T follicular helper cell (primary cell): Measurements from ENCODE around the gene INO80.
"Not testable (repeated sequence)": the region's sequence is repeated elsewhere in the genome, so short reads cannot be mapped to it uniquely, and the experiment has no call there.

Experiments
- DNase-seq: peaks from one replicate; pipeline ENCODE4 v3.0.0-alpha.2; 2020; ENCODE audit warnings: low read depth

INO80 gene

DNA sequence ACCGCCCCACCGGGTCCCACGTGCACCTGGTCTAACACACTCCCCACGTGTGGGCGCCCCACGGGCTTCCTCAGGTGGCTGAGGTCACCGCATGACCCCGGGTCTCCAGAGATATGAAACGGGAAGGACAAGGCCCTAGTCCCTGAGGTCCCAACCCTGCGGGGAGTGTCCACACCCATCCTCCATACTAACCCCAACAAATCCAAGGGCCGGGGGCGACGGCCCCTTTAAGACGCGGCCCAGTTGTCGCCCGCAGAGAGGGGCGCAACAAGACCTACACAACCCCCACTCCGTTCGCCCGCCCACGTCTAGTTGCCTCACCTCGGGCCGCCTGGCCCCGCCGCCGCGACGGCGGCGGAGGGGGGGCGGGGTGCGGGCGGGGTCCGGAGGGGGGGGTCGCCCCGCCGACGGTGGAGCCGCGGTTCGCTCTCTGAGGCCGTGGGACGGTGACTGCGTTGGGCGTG, 396 bp downstream of the INO80 start:
- peak; percentile 59 for DNase-seq

DNA sequence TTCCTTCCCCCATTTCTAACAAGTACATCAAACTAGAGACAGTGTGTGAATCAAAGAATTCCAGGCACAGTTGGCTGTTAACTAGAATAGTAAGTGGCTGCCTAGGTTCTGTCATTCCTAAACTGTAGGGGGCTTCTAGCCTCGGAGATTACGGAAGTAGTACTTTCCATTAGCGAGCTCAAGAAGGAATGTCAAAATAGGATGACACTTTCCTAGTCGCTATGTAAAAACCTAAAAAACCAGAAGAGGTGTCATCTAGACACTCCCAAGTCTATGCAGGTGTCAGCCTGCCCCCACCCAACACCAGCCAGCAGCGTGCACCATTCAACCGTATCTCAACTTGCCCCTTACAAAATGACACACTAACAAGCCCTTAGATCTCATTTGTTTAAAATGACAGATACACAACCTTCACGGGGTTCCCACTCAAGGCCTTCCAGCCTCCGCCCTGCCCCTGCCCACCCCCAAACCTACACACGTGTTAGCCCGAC, 874 bp downstream of the INO80 start:
- no peak for DNase-seq

DNA sequence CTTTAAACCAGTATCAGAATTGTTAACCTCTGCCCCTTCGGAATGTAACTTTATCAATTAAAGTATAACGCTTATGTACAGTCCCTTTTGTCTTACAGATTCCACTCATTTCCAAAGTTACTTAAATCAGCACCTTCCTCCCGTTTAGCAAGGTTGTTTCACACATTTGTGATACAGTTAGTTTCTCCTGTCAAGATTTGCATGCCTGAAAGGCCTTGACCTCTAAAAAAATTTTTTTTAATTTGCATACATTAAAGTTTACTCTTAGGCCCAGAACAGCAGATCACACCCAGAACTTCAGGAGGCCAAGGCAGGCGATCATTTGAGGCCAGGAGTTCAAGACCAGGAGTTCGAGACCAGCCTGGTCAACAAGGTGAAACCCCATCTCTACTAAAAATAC, 9.1 kb downstream of the INO80 start:
- DNase-seq = no peak

DNA sequence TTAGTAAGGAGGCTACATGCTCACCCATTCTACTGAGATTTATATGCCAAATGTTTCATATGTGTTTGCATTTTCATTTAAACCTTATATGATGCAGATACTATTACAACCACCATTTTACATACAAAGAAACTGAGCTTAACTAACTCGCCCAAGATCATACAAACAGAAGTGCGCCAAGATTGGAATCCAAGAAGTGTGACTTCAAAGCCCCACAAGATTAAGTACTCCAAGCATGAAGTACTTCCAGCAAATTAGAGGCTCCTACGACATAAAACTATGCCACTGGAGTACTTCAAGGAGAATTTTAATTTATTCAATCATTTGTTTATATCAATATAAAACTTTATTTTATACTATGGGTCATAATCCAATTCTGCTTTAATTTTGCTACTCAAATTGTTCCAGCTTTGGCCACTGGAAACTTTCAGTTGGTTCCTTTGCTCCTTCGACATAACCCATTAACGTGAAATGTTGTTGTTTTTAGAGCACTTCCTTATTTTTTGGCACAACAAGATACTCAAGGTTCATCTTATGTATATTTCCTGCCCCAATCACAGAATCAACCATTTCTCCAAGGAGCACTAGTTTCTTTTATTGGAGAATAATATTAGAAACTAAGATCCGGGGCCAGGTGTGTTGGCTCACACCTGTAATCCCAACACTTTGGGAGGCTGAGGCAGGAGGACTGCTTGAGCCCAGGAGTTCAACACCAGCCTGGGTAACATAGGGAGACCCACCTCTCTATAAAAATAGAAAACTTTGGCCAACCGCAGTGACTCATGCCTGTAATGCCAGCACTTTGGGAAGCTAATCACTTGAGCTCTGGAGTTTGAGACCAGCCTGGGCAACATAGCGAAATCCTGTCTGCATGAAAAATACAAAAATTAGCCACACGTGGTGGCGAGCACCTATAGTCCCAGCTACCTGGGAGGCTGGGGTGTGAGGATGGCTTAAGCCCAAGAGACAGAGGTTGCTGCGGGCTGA, 10.4 kb downstream of the INO80 start:
- no peak for DNase-seq

DNA sequence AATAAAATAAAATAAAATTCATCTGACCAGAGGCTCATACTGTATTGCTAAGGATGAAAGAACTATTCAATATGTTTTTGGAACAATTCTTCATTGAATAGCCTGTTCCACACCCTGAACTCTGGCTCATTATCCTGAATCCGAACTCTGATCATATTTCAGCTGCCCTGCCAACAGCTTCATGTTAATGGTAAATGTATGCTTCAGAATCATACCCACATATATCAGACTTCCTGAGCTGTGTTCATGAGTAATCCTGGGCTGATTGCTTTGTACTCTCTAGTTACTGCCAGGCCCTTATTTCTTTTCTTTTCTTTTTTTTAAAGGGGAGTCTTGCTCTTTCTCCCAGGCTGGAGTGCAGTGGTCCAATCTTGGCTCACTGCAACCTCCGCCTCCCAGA, 11.8 kb downstream of the INO80 start:
- no peak for DNase-seq

DNA sequence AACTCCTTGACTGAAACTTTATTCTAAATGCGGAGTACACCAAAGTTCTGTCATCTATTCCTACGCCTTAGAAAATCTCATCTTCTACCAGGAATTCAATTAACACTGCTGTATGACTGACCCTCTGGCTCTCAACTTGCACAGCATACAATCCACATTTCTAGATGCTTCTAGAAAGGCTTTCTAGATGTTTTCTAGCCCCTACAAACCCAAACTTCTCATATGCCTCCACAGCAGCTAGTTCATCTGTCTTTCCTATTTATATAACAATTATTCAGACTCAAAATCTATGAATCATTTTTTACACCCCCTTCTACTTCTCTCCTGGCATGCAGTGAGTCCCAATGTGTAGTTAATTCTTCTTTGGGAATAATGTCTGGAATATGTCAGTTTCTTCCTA, 13.2 kb downstream of the INO80 start:
- DNase-seq = no peak

DNA sequence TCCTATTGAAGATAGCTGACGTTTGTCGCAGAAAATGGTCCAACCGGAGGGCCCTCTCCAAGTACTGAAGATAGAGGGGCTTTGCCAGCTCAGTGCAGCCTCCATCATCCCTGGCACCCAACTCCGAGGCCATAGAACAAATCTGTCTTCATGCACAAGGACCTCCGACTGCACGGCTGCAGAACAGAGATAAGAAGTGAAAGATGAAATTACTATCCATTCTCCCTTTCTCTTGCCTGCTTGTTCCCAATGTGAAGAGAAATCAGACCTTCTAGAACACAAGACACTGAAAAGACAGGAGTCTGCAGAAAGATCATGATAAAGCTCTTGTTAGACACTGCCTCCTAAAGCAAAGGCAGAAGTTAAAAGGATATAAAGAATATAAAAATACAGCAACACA, 19.9 kb downstream of the INO80 start:
- no peak for DNase-seq

DNA sequence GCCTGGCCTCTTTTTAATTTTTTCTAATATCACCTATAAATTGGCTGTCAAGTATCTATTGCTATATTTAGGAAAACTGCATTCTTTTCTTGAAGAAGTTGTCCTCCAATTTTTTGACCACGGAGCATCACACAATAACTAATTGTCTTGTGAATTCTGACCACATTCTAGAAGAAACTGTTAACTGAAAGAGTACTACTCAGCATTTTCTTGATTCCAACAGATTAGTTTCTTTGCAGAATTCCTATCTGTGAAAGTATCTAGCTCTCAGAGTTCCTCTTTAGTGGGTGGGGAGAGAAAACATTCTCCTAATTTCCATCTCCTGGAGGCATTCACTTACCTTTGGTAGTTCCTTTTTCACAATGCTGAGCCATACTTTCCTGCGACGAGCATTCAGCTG, 31.1 kb downstream of the INO80 start:
- DNase-seq = no peak

DNA sequence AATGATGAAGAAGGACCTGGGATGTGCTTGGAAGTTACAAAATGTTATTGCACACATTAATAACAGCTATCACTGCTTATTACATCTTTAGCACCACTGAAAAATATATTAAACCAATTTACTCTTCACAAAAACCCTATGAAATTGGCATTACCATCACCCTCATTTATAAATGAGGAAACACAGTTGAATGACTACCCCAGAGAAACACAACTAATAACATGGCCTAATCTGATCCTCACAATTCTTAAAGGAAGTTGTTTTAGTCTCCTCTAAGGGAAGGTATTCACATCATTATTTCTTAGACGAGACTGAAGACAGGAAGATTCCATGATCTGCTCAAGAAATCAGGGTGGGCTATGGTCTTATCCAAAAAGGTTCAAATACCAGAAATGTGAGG, 35.9 kb downstream of the INO80 start:
- DNase-seq = no peak

DNA sequence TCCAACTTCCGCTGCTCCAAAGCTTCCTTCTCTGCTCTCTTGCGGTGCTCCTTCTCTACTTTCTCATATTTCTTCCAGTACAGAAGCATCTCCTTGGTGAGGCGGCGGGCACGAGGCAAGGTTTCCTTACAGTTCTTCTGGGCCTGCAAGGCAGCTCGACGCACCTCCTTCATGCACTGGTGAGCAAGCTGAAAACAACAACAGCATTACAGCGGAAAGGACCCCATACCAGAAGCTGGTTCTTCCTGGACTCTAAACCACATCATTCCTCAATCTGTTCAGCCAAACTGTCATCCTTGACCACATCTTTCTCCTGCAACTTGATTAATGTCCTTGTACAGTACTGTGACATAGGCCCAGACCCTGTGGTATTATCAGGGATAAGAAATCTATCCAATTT, 36.4 kb downstream of the INO80 start:
- DNase-seq = no peak

DNA sequence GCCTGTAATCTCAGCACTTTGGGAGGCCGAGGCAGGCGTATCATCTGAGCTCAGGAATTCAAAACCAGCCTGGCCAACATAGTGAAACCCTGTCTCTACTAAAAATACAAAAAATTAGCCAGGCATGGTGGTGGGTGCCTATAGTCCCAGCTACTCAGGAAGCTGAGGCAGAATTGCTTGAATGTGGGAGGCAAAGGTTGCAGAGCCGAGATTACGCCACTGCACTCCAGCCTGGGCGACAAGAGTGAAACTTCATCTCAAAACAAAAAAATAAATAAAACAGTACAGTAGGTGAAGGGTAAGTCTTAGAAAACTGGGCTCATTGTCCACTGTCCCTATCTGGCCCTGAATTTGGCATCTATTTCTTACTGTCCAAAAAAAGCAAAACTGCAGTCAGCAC, 37.2 kb downstream of the INO80 start:
- DNase-seq = not testable (repeated sequence)

DNA sequence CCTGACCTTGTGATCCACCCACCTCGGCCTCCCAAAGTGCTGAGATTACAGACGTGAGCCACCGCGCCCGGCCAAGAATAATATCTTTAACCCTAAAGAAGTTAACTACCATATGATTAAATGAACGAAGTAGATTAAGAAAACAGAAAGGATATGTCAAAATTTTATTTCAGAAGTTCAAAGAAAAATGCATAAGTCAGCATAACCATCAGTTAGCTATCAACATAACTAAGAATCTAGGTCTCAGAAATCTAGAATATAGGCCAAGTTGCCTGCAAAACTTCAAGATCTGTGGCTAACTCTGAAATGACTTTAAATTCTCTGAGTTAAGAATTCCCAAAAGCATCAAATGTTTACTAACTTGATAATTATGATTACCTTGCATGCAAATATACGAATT, 38.0 kb downstream of the INO80 start:
- no peak for DNase-seq

DNA sequence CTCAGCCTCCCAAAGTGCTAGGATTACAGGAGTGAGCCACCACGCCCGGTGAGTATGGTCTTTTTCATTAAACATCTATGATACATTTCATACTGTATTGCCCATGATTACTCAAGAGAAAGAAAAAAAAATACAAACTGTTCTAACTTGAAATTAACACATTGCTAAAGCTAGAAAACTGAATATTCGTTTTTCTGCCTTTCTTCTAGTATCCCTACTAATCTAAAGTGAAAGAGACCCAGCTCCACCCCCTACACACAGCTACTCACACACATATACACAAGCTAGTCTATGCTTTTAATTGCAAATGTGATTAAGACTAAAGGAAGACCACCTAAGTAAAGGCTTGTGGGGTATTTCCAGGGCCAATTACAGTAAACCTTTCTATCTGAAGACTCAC, 43.1 kb downstream of the INO80 start:
- DNase-seq = no peak

DNA sequence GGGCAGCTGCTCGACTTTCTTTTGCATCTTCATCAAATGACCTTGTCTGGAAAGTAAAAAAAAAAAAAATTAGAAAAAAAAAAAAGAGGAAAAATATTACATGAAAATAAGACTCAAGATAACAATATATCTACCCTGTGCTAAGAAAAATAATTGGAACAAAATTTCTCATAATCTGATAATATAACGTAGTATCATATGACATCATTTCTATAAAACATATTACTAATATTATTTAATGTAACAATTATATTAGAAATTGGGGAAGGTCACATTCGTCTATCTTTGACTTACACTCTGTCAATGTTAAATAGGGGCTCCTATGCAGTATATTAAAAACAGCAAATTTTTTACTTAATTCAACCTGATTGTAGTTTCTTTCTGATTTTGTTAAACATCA, 44.1 kb downstream of the INO80 start:
- DNase-seq = no peak

DNA sequence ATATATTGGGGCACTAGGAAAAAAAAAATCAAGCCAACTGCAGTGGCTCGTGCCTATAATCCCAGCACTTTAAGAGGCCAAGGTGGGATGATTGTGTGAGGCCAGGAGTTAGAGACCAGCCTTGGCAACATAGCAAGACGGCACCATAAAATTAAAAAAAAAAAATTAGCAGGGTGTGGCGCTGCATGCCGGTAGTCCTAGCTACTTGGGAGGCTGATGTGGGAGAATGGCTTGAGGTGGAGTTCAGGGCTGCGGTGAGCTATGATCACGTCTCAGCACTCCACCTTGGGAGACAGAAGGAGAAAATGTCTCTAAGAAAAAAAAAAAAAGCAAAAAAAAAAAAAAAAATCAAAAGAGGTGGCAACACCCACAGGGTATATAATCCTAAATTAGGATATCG, 49.6 kb downstream of the INO80 start:
- DNase-seq = no peak

DNA sequence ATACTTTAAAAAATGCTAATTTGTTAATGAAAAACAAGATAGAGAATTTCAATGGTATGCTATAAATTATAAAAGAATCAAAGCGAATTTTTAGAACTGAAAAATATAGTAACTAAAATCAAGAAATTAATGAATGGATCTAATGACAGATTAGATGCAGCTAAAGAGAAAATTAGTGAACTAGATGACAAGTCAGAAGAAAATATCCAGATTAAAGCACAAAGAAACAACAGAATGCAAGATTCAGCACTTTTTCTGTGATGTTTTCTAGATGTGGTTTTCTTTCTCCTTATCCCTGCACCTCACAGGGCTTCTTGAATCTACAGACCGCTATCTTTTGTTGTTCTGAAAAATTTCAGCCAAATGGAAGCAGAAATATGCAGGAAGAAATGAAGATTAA, 54.4 kb downstream of the INO80 start:
- DNase-seq = no peak

DNA sequence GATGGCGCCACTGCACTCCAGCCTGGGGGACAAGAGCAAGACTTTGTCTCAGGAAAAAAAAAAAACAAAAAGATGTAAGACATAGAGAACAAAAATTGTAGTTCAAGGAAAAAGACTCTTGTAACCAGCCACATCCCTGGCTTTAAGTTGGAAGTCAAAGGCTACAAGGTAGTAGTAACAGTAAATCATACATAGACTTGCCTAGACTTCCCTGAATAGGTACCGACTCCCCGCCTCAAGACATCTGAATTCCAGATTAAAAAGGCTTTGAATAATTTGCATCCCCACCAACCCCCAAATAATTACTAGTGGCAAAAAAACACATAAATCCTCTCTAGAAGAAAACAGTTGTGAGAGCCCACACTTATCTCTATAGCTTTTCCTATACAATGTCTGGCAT, 55.6 kb downstream of the INO80 start:
- DNase-seq = no peak

DNA sequence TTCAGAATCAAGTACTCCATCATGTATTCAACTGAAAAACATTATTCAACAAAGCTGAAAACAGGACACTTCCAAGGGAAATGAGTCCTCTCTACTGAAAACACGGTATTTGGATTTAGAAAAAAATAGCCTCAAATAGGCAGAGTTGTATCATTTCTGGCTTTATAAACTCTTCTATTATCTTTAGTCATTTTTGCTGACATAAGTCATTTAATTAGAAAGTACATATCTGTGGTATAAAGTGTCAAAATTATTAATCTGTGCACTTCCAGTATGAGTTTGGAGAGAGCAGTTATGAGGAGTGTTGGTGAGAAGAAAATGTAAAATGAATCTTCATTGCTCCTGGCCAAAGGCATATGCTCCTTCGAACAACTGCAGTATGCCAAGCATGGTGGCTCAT, 59.3 kb downstream of the INO80 start:
- no peak for DNase-seq

DNA sequence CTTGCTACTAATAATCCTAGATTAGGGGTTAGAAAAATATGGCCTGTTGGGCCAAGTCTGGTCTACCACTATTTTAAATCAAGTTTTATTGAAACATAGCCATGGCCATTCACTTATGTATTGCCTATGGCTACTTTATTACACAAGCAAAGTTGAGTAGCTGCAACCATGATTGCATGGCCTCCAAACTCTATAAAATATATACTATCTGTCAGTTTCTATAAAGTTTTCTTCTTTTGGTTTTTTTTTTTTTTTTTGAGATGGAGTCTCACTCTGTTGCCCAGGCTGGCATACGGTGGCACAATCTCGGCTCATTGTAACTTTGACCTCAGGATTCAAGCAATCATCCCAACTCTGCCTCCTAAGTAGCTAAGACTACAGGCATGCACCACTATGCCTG, 60.4 kb downstream of the INO80 start:
- DNase-seq = no peak

DNA sequence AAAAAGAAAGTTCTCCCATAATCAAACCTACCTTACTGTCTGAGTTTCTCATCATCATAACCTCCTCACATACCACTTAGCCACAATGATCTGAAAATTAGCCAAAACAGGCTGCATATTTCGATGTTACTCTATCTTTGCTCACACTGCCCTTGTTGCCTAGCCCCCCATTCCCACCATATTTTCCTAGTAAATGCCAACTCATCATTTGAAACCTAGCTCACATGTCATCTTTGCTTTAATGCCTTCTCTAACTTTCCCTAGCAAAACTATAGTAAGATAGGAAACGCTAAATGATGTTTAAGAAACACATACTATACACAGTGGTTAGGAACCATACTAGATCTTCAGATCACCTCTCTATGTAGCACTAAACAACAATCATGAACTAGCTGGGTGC, 64.9 kb downstream of the INO80 start:
- no peak for DNase-seq

DNA sequence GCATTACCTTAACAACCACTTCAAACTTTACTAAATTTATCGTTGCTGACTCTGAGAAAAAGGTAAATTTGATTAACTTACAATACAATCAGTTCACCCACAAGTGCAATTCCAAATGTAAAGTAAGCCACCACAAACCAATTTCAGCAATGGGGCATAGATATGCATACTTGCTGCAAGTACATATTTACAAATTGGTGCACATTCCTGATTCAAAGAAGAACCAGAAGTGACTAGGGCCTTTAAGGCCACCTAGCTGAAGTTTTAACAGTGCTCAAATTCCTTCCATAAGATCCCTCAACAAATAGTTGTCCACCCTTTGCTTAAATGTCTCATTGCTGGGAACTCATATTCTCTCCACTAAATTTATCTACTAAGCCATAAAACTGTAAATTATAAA, 67.2 kb downstream of the INO80 start:
- DNase-seq = no peak

DNA sequence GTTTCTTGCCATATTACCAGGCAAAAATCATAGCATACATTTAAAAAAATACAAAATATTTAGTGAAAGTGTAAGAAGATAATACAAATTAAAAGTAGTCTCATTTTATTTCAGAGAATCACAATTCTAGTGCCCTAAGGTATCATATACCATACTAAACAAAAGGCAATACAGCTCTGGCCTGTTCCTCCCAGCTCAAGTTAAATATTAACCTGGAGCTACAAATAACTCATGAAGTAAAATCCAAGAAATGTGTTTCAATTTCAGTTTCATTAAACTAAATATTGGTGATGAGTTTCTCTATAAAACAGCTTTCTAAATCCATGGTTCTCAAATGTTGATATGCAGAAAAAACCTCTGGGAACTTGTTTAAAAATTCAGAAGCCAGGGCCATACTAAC, 67.7 kb downstream of the INO80 start:
- no peak for DNase-seq

DNA sequence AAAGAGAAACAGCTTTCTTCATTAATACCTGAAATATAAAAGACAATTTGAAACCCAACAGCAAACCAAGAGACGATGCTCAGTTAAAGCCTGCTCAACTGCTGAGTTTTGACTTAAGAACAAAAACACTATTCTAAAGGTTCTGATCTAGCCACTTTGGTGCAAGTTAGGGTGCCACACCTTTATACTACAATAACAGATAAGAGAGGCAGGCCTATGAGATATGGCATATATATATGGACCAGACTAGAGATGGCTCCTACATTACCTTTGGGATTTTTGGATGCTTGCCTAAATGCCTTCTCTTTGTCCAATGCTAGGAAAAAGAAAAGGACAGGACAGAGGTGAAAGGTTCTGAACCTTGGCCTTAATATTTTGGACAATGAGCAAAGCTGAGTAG, 68.6 kb downstream of the INO80 start:
- no peak for DNase-seq
